Putamen (tissue), 1 donor: ENCODE results near the gene MRPL39.

ENCODE experiments used
- DNase-seq: peaks from one replicate; pipeline ENCODE4 v3.0.0-alpha.2; 2016; ENCODE audit warnings: low spot score

The MRPL39 gene

DNA sequence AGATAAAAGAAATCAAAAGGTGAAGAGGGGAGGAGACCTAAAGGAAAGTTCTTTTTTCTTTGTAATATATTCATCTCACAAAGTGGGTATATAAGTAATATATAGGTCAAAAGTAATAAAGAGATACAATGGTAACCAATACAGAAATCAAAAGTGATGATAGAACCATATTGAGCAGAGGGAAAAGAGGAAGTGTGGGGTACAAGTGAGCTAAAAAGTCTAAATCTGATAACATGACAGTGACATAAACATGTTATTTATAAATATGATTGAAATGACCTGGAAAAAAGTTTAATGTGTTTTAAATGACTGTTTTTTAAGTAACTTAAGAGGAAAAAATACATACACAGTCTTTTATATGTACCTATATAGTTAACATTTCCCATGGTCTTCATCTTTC lies 70.5 kb downstream of the MRPL39 start:
- DNase-seq = no peak

DNA sequence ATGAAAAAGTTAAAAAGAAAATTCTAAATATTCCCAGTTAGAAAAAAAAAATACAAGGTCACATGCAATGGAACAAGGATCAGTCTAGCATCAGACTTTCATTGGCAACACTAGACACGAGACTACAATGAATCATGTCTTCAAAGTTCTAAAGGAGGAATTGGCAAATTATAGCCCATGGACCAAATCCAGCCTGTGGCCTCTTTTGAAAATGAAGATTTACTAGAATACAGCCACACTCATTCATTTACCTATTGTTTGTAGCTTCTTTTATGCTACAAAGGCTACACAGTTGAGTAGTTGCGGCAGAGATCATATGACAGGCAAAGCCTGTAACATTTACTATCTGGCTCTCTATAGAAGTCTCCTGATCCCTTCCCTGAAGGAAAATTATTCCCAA lies 71.4 kb downstream of the MRPL39 start:
- no peak for DNase-seq
